ENCODE data around the gene L3MBTL4. TPM values are rescaled to one million over a fixed set of nuclear protein-coding genes. Genes with fewer than 3 reads are reported as not detected.

L3MBTL4 gene
- total RNA-seq, 2 experiments from 2014 or later: 0.13 to 0.17 TPM

DNA sequence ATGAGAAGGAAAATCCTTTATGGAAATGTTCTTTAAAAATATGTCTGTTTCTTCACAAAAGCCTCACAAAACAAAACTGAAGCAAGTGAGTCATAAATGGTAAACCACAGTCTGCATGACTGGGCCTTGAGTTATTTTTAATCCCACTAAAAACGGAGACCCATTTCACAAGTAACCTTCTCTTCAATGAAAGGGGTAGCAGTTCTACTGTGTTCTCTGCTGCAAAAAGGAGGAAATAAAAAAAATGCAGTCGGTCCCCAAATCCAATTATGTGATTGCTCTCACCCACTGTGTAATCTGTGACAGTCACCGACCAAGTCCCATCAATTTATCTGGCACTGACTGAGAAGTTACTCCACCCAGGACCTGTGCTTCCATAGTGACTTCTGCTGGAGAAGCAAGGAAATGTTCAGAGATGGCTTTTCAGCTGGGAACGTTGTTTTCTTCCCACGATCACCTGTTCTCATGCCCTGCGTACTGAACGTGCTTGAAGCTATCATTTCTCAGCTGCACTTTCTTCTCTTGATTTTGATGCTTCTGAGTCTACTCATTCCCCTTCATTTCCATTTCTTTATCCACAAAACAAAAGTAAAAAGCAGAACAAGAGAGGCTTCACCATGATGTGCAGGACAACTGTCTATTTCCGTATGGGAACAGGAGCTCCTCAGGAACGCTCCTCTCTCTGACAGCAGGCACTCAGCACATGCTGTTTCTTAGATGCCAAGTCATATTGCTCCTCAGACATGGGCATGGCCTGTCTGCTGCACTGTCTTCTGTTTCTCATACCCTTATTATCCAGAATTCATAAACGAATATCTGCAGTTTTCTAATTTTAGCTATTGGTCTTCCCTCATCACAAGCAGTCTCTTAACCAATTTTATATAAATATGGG, 439.4 kb downstream of the L3MBTL4 start:
- POLR2A ChIA-PET: no interaction called here
- CTCF ChIA-PET: no interaction called here

DNA sequence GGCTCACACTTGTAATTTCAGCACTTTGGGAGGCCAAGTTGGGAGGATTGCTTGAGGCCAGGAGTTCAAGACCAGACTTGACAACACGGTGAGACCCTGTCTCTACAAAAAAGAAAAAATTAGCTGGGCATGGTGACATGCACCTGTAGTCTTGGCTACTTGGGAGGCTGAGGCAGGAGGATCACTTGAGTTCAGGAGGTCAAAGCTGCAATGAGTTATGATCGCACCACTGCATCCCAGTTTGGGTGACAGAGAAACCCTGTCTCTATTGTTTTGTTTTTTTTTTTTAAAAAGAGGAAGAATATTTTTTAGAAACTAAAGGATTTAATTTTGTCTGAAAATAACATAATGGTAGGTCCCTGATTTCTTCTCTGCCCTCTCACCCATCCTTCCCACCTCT, 440.0 kb downstream of the L3MBTL4 start:
- ChIA-PET POLR2A (no interaction called here), CTCF (no interaction called here)

DNA sequence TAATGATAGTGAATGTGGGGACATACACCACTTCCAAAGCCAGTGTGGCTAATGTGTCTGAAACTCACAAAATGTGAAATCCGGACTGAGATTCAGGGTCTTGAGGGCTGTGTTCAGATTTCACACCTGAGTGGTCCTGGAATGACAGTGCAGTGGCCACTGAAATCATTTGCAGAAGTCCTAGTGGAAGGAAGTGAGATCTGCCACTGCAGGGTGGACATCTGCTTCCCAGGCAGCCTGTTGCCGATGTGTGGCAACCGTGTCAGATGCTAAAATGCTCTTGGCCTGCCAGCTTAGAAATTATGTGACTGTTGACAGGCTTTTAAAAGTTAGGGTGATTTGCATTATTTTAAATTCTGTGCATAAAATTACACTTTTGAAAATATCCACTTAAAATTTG, 441.6 kb downstream of the L3MBTL4 start:
- CTCF ChIA-PET: no interaction called here
- POLR2A ChIA-PET: no interaction called here

DNA sequence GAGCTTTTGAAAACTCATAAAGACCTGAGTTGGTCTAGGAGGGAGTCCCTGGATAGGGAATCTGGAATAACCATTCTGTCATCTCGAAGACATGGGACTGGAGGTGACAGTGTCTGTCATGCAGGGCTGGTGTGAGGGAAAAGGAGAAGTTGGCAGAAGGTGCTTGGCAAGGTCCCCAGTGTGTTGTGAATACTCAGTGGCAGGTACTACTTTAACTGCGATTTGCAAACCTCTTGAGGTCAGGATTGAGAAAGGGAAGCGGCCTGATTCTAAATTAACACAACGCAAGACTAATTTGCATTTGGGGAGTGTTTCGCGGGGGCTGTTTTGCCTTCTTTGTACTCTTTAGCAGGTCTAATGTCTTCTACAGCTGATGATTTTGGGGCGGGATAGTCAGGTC, 442.4 kb downstream of the L3MBTL4 start:
- ChIA-PET CTCF (no interaction called here), POLR2A (no interaction called here)

DNA sequence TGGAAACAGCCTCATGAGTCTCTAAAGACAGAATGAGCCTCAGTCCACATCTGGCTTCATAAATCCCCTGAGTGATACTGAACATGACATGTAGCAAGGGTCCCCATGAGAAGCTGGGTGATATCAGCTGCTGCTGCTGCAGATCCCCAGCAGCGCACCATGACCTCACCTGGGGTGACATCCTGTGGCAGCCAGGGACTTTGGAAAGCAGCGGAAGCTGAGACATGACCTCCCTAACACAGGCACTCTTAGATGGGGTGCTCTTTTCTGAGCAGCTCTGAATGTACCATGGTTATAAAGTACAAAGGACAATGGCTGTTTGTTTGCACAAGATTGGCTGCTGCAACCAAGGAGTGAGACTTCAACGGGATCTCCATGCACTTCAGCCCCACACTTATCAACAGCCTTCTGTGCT, 444.7 kb downstream of the L3MBTL4 start:
- POLR2A ChIA-PET: no interaction called here
- CTCF ChIA-PET: no interaction called here

DNA sequence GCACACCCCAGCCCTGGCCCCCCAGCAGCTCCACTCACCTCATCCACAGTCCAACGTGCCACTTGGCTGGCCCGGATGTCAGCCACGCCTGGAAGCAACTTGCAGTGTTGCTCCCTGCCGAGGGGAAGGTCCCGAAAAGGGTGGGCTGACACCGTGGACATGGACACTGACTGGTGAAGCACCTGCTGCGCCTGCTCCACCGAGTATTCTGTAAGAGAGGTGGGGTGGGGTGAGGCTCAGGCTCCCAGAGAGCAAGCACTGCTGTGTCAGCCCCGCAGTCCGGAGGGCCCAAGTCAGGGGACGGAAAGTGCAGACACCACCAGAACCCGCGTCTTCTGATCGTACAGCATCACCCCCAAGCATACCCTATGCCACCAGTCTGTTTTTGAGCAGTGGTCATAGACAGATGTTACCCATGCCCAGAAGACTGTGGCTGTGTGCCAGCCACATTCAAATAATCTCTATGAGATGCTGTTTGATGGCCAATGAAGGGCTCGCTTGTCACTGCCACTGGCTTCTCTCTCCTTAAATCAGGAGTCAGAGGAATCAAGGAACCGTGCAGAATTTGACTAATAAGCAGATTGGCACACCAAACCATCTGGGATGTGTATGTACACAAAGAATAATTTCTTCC, 445.2 kb downstream of the L3MBTL4 start:
- ChIA-PET CTCF (no interaction called here), POLR2A (no interaction called here)

DNA sequence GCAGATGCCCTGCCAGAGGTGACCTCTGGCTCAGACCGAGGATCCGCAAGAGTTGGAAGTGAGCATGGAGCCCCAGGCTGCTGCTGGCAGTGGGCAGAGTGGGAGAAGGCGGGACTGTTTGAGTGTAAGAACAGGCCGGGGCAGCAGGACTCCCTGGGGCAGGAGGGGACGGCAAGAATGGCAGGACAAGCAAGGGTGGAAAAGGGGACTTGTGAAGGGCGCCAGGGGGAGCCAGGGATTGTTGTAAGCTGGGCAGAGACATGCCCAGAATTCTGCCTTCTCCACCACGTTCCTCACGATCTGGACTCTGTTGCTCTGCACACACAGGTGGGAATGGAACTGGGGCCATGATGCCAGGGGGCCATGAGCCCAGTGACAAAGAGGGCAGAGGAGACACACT, 447.0 kb downstream of the L3MBTL4 start:
- POLR2A ChIA-PET: no interaction called here
- CTCF ChIA-PET: no interaction called here

DNA sequence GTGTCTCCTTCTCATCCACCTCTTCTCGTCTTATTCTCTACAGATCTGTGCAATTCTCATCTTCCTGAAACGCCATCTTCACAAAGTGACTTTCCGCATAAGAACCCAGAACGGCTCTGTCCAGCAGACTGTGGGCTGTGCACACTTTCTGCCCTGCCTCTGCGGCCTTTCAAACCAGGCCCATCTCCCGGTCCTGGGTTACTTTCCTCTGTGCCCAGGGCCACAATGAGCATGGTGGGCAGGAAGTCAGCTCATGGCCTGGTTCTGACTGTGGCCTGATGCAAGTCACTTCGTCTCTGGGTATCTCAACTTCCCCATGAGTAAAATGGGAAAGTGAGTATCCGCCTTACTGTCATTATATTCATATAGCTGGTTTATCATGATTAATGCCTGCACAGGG, 447.7 kb downstream of the L3MBTL4 start:
- POLR2A ChIA-PET: no interaction called here
- CTCF ChIA-PET: no interaction called here

DNA sequence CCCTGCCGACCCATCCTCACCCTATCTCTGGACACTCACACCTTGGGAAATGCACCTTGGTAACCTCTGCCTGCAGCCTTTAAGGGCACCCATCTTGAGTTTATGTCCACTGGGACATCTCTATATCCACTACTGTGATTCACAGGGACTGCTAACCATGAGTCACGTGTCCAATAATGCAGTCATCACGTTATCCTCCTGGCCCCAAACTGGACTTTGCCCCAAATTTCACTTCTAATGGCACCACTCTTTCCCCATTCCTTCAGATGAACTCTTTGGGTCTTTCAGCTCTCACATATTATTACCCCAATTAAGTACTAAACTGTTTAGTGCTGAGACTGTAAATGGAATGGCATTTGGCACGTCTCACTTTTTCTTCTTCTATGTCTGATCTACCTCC, 448.2 kb downstream of the L3MBTL4 start:
- POLR2A ChIA-PET: no interaction called here
- CTCF ChIA-PET: no interaction called here

DNA sequence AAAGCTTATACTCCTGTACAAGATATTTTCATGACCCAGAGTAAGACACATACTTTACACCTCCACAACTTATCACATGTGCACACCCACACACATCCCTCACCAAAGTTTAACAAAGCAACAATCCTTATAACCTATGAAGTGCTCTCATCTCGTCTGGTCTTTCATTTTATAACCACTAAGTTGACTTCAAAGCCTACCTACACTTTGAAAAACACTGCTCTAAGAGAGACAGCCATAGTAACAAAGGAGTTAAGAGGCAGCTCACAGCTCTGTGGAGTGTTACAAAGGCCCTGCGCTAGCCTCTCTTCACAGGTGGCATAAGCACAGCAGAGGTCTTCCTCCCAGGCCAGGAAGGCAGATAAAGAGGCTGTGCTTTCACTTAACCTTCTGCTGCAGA, 449.7 kb downstream of the L3MBTL4 start:
- POLR2A ChIA-PET: no interaction called here
- CTCF ChIA-PET: no interaction called here

DNA sequence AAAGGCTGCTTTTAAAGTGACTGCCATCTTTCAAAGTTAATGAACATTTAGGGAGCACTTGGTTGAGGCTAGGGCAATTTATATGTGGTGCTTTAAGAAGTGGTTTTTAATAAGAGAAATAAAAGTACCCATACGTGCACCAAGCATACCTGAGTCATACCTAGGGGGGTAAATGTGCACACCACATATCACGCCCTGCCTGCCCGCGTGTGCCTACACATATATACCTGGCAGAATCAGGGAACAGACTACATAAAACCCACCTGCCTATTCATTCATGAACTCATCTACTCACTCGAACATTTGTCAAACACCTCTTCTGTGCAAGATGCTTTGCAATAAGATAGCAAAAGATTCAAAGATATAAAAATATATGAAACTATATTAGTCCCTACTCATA, 450.1 kb downstream of the L3MBTL4 start:
- CTCF ChIA-PET: no interaction called here
- POLR2A ChIA-PET: no interaction called here

DNA sequence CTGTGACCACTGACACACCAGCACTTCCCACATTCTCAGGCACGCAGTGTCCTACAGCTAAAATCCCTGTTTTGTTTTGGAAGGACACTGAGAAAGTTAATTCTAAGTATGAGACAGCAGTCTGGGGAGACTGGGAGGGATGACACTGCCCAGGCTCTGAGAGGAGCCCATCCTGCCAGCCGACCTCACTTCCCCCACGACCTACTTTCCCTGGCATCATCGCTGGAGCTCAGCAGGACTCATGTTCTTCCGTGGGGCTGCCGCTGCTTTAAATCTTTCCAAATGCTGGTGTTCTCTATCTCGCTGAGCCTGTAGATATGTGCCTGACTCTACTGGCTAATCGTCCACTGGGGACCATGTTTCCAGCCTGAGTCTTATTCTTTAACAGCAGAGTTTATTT, 450.6 kb downstream of the L3MBTL4 start:
- POLR2A ChIA-PET: no interaction called here
- CTCF ChIA-PET: no interaction called here

DNA sequence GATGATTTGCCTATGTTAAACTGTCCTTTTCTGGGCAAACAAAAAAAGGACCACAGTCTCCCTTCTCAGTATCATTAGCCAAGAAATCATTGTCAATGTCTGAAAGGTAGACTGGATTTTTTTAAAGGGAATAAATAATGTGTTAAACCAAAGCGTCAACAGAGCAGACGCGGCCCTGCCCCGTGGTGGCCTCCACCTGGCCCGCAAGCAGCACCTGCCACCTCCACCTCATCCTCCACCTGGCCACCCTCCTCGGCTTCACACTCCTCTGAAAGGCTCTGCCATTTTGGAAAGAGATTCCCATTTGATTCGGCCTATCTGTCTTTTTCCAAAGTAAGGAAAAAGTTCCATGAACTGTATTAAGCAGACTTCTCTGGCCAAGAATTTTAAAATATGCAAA, 451.4 kb downstream of the L3MBTL4 start:
- POLR2A ChIA-PET: no interaction called here
- CTCF ChIA-PET: no interaction called here

DNA sequence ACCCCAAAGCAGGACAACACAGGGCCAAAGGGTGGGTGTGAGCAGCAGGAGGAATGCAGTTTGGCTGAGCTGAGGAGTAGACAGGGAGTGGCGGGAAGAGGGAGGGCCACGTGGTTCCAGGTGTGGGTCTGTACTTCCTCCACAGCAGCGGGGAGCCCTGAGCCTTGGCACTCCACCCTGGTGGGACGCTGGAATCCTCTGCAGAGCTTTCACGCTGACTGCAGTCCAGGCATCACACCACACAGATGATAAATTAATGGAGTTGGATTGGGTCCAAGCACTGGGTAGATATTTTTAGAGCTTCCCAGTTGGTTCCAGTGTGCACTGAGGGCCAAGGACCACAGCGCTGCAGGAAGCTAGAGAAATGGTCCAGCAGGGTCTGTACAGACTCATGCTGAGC, 452.3 kb downstream of the L3MBTL4 start:
- POLR2A ChIA-PET: no interaction called here
- CTCF ChIA-PET: no interaction called here

DNA sequence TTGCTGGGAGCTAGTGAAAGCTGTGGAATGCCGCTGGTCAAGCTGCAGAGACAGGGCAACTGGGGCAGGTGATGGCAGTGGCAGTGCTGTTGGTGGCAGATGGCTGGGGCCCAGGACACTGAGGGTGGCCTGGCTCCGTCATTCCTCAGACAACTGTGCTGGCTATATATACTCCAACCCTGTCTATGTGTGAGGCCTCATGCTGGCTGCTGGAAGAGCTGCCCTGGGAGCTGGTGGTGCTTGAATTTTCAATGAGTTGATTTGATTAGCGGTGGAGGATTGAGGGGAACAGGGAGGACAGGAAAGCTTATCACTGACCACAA, 452.9 kb downstream of the L3MBTL4 start:
- ChIA-PET POLR2A (no interaction called here), CTCF (no interaction called here)

DNA sequence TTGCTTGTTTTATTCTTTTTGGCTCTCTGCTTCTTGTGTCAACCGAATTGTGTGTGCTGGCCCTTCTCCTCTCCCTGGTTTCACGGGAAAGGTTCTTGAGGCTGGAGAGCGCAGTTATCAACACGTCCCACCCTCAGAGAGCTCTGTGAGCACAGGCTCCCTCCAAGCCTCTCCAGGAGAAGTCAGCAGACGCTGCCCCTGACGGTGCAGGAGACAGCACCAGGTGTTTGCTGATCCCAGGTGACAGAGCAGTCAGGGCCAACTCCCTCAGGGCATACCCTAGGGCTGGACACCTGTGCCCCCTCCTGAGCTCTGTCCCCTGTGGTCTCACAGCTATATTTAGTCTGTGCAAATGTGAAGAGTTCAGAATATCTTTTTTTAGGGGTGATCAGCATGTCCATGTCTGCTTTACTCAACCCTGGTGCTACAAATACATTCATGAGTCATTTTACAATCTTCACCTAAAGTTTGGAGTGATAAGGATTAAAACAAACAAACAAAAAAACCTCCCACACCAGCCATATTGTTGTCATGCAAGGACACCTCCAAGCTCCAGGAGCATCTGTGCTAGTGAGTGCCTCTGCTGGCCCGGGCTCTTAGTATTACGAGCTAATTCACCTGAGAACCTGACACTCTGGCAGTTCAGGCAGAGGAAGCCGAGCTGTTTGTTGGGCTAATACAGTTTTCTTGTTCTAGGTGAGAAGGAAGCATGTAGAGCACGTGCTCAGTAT, 453.4 kb downstream of the L3MBTL4 start:
- CTCF ChIA-PET: no interaction called here
- POLR2A ChIA-PET: no interaction called here

DNA sequence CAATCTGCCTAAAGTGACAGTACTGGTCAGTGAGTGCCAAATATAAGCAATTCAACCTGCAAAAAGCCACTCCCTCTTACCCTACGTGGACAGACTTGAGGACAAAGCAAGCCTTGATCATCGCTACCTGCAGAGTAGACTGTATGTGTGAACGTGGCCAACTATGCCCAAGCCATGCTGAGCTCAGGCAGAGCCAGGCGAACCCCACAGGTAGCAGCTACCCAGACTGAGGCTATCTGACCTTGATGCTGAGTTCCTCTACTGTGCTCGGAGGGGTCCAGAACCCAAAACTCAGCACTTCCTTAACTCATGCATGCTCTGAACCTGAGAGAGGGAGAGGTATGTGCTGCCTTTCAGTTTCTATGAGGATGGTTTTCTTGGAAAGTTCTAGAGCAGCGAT, 455.9 kb downstream of the L3MBTL4 start:
- ChIA-PET POLR2A (no interaction called here), CTCF (no interaction called here)

DNA sequence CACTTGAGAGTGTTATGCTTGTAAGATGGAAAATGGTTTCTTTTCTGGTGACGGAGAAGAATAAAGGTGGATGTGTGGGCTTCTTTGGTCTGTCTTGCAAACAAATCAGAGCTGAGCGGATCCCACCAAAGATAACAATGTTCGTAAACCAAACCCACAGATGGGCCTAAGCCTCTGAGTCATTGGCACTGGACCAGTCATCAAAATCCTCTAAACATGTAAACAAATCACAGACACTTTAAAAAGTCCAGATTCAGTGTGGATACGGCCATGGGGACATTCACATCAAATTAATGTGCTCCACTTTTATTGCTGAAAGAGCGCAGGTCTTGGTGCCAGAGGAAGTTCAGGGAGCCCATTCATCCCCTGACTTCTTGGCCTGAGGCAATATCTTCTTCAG, 458.9 kb downstream of the L3MBTL4 start:
- CTCF ChIA-PET: no interaction called here
- POLR2A ChIA-PET: no interaction called here

DNA sequence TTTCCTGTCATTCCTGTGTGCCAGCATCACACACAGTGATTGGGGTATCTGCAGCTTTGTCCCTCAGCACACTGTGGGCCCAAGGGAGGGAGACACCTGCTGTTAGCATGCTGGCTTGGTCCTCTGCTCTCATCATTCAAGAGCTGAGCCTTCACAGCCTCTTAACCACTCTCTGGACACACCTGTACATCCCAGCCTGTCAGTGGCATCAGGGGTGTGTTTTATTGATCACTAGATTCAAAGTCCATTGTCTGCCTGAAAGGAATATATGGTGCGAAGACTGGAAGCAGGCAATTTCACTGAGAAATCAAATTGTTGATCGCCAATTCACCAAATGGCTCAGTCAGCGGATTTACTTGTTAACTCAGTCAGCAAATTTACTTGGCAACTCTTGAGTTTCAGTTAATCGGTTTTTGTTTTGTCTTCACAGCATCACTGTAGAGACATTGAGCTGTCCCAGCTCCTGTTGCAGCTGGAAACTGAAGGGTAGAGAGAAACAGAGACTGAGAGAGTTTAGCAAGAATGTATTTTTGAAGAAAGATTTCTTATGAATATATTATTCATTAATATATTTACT, 463.1 kb downstream of the L3MBTL4 start:
- POLR2A ChIA-PET: no interaction called here
- CTCF ChIA-PET: no interaction called here

DNA sequence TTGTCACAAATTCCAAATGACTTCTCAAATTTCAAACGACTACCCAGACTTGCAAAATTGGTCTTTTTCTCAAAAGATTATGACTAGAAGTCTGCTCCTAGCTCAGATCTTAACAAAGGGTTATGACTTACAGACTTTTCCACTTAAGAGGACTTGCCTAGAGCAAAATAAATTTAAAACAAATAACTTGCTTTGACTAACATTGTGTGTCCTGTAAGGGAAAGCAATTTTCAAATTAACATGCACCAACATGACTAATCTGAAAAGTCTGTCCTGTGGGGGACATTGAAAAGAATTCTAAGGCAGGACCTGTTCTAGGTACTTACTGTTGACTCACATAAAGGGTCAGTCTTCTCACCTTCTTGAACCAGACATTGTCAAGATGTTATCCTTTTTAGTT, 465.9 kb downstream of the L3MBTL4 start:
- POLR2A ChIA-PET: no interaction called here
- CTCF ChIA-PET: no interaction called here

DNA sequence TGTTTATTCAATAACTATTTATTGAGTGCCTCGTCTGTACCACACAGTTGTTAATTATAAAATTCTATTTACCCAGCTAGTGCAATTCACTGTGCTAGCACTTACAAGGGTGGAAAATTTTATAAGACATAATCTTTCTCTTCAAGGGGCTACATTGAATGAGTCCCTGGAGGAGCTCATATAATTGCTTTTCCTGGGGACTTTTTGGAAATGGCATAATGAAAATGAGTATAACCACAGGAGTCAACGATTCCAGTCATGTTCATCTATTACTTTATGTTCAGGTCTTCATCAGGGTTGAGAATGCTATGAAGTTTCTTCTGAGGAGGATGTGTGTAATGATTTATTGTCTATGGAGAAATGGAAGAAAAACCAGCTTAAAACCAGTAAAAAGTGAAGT, 466.5 kb downstream of the L3MBTL4 start:
- ChIA-PET CTCF (no interaction called here), POLR2A (no interaction called here)

All from activated CD8-positive, alpha-beta memory T cell treated with anti-CD3 and anti-CD28 coated beads for 36 hours (primary cell).